GM18508 (cell line): ENCODE data around the gene SRBD1.

Experiments
- ATAC-seq: cut with Tn5 transposase; IDR thresholded peaks from one replicate; pipeline ENCODE4 v1.9.1; 2021; ENCODE audit warnings: moderate number of reproducible peaks; ENCODE audit not compliant: insufficient read depth, unreplicated experiment

SRBD1 gene

GRCh38 chr2:45605116-45605515 is 6.0 kb downstream of the SRBD1 start:
- ATAC-seq, result no peak

GRCh38 chr2:45602624-45603023 is 8.4 kb downstream of the SRBD1 start:
- no peak for ATAC-seq

- ATAC-seq, result no peak
Measured at GRCh38 chr2:45598545-45598944, 12.5 kb downstream of the SRBD1 start.

- ATAC-seq, result no peak
Measured at GRCh38 chr2:45596761-45597160, 14.3 kb downstream of the SRBD1 start.

GRCh38 chr2:45595721-45596435 is 15.2 kb downstream of the SRBD1 start:
- ATAC-seq, result no peak

- no peak for ATAC-seq
Measured at GRCh38 chr2:45591073-45591472, 20.0 kb downstream of the SRBD1 start.

- ATAC-seq, result no peak
Measured at GRCh38 chr2:45588158-45588829, 22.8 kb downstream of the SRBD1 start.

- ATAC-seq, result no peak
Measured at GRCh38 chr2:45586600-45586999, 24.5 kb downstream of the SRBD1 start.

GRCh38 chr2:45585267-45585861 is 25.7 kb downstream of the SRBD1 start:
- no peak for ATAC-seq

- ATAC-seq, result no peak
Measured at GRCh38 chr2:45583977-45584376, 27.1 kb downstream of the SRBD1 start.

GRCh38 chr2:45582522-45582921 is 28.5 kb downstream of the SRBD1 start:
- ATAC-seq, result no peak

- ATAC-seq, result no peak
Measured at GRCh38 chr2:45578056-45578843, 32.8 kb downstream of the SRBD1 start.

GRCh38 chr2:45577441-45577840 is 33.6 kb downstream of the SRBD1 start:
- no peak for ATAC-seq

- ATAC-seq, result no peak
Measured at GRCh38 chr2:45575881-45576280, 35.2 kb downstream of the SRBD1 start.

- ATAC-seq, result no peak
Measured at GRCh38 chr2:45572979-45573378, 38.1 kb downstream of the SRBD1 start.

GRCh38 chr2:45571940-45572339 is 39.1 kb downstream of the SRBD1 start:
- no peak for ATAC-seq

- ATAC-seq, result no peak
Measured at GRCh38 chr2:45570671-45571334, 40.3 kb downstream of the SRBD1 start.

- no peak for ATAC-seq
Measured at GRCh38 chr2:45568935-45569334, 42.1 kb downstream of the SRBD1 start.

- peak; percentile 88 for ATAC-seq
Measured at GRCh38 chr2:45567974-45568789, 42.9 kb downstream of the SRBD1 start.
